IMR-90 (cell line): ENCODE data around the gene HAGH. TPM values are rescaled to one million over a fixed set of nuclear protein-coding genes. Genes with fewer than 3 reads are reported as not detected.

ENCODE experiments used
- ATAC-seq: fragments of 200-7000 bp; cut with Tn5 transposase; 2 replicates; pipeline ENCODE4 v1.9.1; 2020; ENCODE audit warnings: low read depth, mild to moderate bottlenecking, moderate library complexity
- BruUV-seq: library from RNA; stranded (reverse); fragments of 400-500 nt; replicated peaks from 2 replicates; lab custom pipeline; 2021; lab: Mats Ljungman, UMichigan
- CTCF ChIA-PET: fragments of 300-600 bp; formaldehyde crosslinking; extraction: SDS; loops from one replicate; lab custom pipeline; 2021; ENCODE audit warnings: antibody characterized with exemption; lab: Yijun Ruan, JAX
- POLR2A ChIA-PET: fragments of 300-600 bp; sonication (Branson Sonifier 250); formaldehyde crosslinking; loops from one replicate; lab custom pipeline; 2022; ENCODE audit warnings: antibody characterized with exemption; ENCODE audit not compliant: unreplicated experiment; lab: Charles Lee
- DNase-seq: peaks from one replicate; pipeline ENCODE4 v3.0.0; 2013
- H2AFZ ChIP-seq: replicated peaks from 2 replicates; pipeline ENCODE3; 2013; ENCODE audit warnings: low read length, mild to moderate bottlenecking; ENCODE audit not compliant: poor library complexity
- H2AK5ac ChIP-seq: 2 replicates; pipeline ENCODE4 v1.6.1; 2013; ENCODE audit warnings: low read depth, low read length, inconsistent platforms
- H2AK9ac ChIP-seq: replicated peaks from 2 replicates; pipeline ENCODE3; 2013; ENCODE audit warnings: mild to moderate bottlenecking, low read depth, low read length, moderate library complexity; ENCODE audit not compliant: poor library complexity
- H2BK120ac ChIP-seq: 2 replicates; pipeline ENCODE4 v1.6.1; 2013; ENCODE audit warnings: low read depth, low read length, inconsistent platforms
- H2BK15ac ChIP-seq: 3 replicates; pipeline ENCODE4 v1.6.1; 2013; ENCODE audit warnings: low read depth, low read length, inconsistent platforms
- H2BK20ac ChIP-seq: 2 replicates; pipeline ENCODE4 v1.6.1; 2013; ENCODE audit warnings: low read depth, mild to moderate bottlenecking, inconsistent platforms, low read length, moderate library complexity
- H2BK5ac ChIP-seq: 2 replicates; pipeline ENCODE4 v1.6.1; 2013; ENCODE audit warnings: mild to moderate bottlenecking, low read depth, low read length, inconsistent platforms; ENCODE audit not compliant: poor library complexity, severe bottlenecking
- H3K14ac ChIP-seq: replicated peaks from 2 replicates; pipeline ENCODE4 v1.6.1; 2013; ENCODE audit warnings: low read depth, low read length, inconsistent platforms
- H3K18ac ChIP-seq: 2 replicates; pipeline ENCODE4 v1.6.1; 2013; ENCODE audit warnings: low read depth, low read length, control low read depth
- H3K23ac ChIP-seq: 2 replicates; pipeline ENCODE4 v1.6.1; 2013; ENCODE audit warnings: low read depth, low read length, inconsistent platforms
- H3K27ac ChIP-seq: 2 replicates; pipeline ENCODE4 v1.5.1; 2013; ENCODE audit warnings: mild to moderate bottlenecking, control low read depth, low read length; ENCODE audit not compliant: insufficient read depth
- H3K27me3 ChIP-seq: 2 replicates; pipeline ENCODE4 v1.6.1; 2013; ENCODE audit warnings: low read length; ENCODE audit not compliant: control insufficient read depth, insufficient read depth
- H3K36me3 ChIP-seq: 2 replicates; pipeline ENCODE4 v1.6.1; 2013; ENCODE audit warnings: low read length, mixed read lengths; ENCODE audit not compliant: control insufficient read depth, insufficient read depth
- H3K4ac ChIP-seq: 2 replicates; pipeline ENCODE4 v1.6.1; 2013; ENCODE audit warnings: low read depth, low read length, inconsistent platforms
- H3K4me1 ChIP-seq: 2 replicates; pipeline ENCODE4 v1.6.1; 2013; ENCODE audit warnings: low read length, mixed read lengths; ENCODE audit not compliant: control insufficient read depth, insufficient read depth
- H3K4me2 ChIP-seq: 2 replicates; pipeline ENCODE4 v1.6.1; 2013; ENCODE audit warnings: low read depth, mild to moderate bottlenecking, control low read depth, low read length, moderate library complexity
- H3K4me3 ChIP-seq: 2 replicates; pipeline ENCODE4 v1.5.1; 2013; ENCODE audit warnings: low read depth, mild to moderate bottlenecking, control low read depth, low read length, moderate library complexity; ENCODE audit not compliant: insufficient read depth
- H3K56ac ChIP-seq: 2 replicates; pipeline ENCODE4 v1.6.1; 2013; ENCODE audit warnings: low read length, inconsistent platforms; ENCODE audit not compliant: insufficient read depth; ENCODE audit errors: extremely low read depth
- H3K79me1 ChIP-seq, 2 experiments: 2 replicates each; pipeline ENCODE4 v1.6.1; 2013; ENCODE audit warnings: low read length in 2 of 2, inconsistent platforms in 1 of 2, low read depth in 1 of 2
- H3K9ac ChIP-seq: 2 replicates; pipeline ENCODE4 v1.6.1; 2013; ENCODE audit warnings: low read depth, low read length, control low read depth
- H3K9me1 ChIP-seq: 2 replicates; pipeline ENCODE4 v1.6.1; 2013; ENCODE audit warnings: low read length, inconsistent platforms; ENCODE audit not compliant: insufficient read depth
- H3K9me3 ChIP-seq: 2 replicates; pipeline ENCODE4 v1.6.1; 2013; ENCODE audit warnings: low read length; ENCODE audit not compliant: control insufficient read depth, insufficient read depth
- H4K20me1 ChIP-seq: 2 replicates; pipeline ENCODE4 v1.6.1; 2013; ENCODE audit warnings: low read length, inconsistent platforms; ENCODE audit not compliant: insufficient read depth
- H4K5ac ChIP-seq: 2 replicates; pipeline ENCODE4 v1.6.1; 2013; ENCODE audit warnings: mild to moderate bottlenecking, low read depth, low read length, control low read depth
- H4K8ac ChIP-seq, 2 experiments: 2 replicates each; pipeline ENCODE4 v1.6.1; 2013; ENCODE audit warnings: low read depth in 2 of 2, low read length in 2 of 2, control low read depth in 1 of 2, inconsistent platforms in 1 of 2
- H4K91ac ChIP-seq: 2 replicates; pipeline ENCODE4 v1.6.1; 2013; ENCODE audit warnings: low read depth, low read length, inconsistent platforms; ENCODE audit not compliant: insufficient read depth
- BHLHE40 ChIP-seq: fragments of 150-350 bp; IDR thresholded peaks from 2 replicates; pipeline ENCODE4 v1.6.1; 2016; ENCODE audit warnings: mild to moderate bottlenecking, low read depth, low read length
- CEBPB ChIP-seq: IDR thresholded peaks from 2 replicates; pipeline ENCODE4 v1.6.1; 2012; ENCODE audit warnings: low read depth, low read length, improper control_type of control experiment
- CHD1 ChIP-seq: IDR thresholded peaks from 2 replicates; pipeline ENCODE4 v1.6.1; 2012; ENCODE audit warnings: low read depth, low read length, improper control_type of control experiment
- CTCF ChIP-seq: conservative IDR thresholded peaks from 2 replicates; pipeline ENCODE4 v1.5.1; 2012; ENCODE audit warnings: mild to moderate bottlenecking, low read depth, low read length, improper control_type of control experiment
- FOS ChIP-seq: fragments of 150-350 bp; IDR thresholded peaks from 2 replicates; pipeline ENCODE4 v1.6.1; 2016; ENCODE audit warnings: low read depth, low read length
- MAFK ChIP-seq: IDR thresholded peaks from 2 replicates; pipeline ENCODE4 v1.6.1; 2012; ENCODE audit warnings: low read depth, low read length, improper control_type of control experiment
- MXI1 ChIP-seq: IDR thresholded peaks from 2 replicates; pipeline ENCODE4 v1.6.1; 2012; ENCODE audit warnings: low read depth, mild to moderate bottlenecking, low read length, moderate library complexity, borderline replicate concordance
- NFE2L2 ChIP-seq: fragments of 150-350 bp; IDR thresholded peaks from 2 replicates; pipeline ENCODE4 v1.6.1; 2016; ENCODE audit warnings: low read depth, mild to moderate bottlenecking, low read length
- POLR2A ChIP-seq: IDR thresholded peaks from 2 replicates; pipeline ENCODE4 v1.6.1; 2012; ENCODE audit warnings: mild to moderate bottlenecking, low read depth, low read length
- RAD21 ChIP-seq: IDR thresholded peaks from 2 replicates; pipeline ENCODE4 v1.6.1; 2012; ENCODE audit warnings: low read length, improper control_type of control experiment
- RCOR1 ChIP-seq: IDR thresholded peaks from 2 replicates; pipeline ENCODE4 v1.6.1; 2012; ENCODE audit warnings: mild to moderate bottlenecking, low read length, improper control_type of control experiment; ENCODE audit not compliant: insufficient replicate concordance
- RFX5 ChIP-seq: IDR thresholded peaks from 2 replicates; pipeline ENCODE4 v1.8.0; 2012; ENCODE audit warnings: low read depth, mild to moderate bottlenecking, low read length, moderate library complexity
- SMC3 ChIP-seq: fragments of 150-350 bp; IDR thresholded peaks from 2 replicates; pipeline ENCODE4 v1.6.1; 2016; ENCODE audit warnings: low read depth, mild to moderate bottlenecking, antibody characterized with exemption, low read length, moderate library complexity
- WGBS, 2 experiments: methylation state at CpG; one replicate each; pipeline versions ENCODE4 v1.1.5 to v1.1.7; 2013; ENCODE audit warnings: missing lambda C conversion rate in 2 of 2; ENCODE audit not compliant: insufficient read length in 1 of 2; ENCODE audit errors: extremely low coverage in 2 of 2; 5-methylcytosine and 5-hydroxymethylcytosine counted together
- dilution Hi-C: fragments of 300-500 bp; cut with HindIII; formaldehyde crosslinking; loops from one replicate; pipeline ENCODE4 v1.14.3; 2018; ENCODE audit warnings: low sequenced_read_pairs; ENCODE audit not compliant: unreplicated experiment
- in situ Hi-C: fragments of 300-500 bp; cut with MboI; formaldehyde crosslinking; loops from 3 replicates; pipeline ENCODE4 v1.14.3; 2019; ENCODE audit warnings: low sequenced_read_pairs, inconsistent platforms, mixed read lengths
- intact Hi-C: fragments of 100-400 bp; cut with micrococcal nuclease; formaldehyde crosslinking; loops from 2 replicates; pipeline ENCODE4 v1.10.0; 2022
- polyA plus RNA-seq, 3 experiments: library from polyadenylated mRNA; depleted of rRNA; stranded (reverse); fragments of >200 nt; gene quantifications; 2 replicates each; pipeline ENCODE4 v1.2.3, GENCODE V29; 2012; ENCODE audit warnings: low replicate concordance in 1 of 3
- total RNA-seq: library from RNA; depleted of rRNA; stranded (reverse); fragments of >200 nt; gene quantifications from 2 replicates; pipeline ENCODE4 v1.2.3, GENCODE V29; 2012
- TF ChIP-seq, protein P1 (sequence below): fragments of 150-350 bp; IDR thresholded peaks from 2 replicates; pipeline ENCODE4 v1.6.1; 2017; ENCODE audit warnings: mild to moderate bottlenecking, antibody characterized with exemption, low read length, low read depth
- TF ChIP-seq, protein P2 (sequence below): fragments of 150-350 bp; IDR thresholded peaks from 2 replicates; pipeline ENCODE4 v1.6.1; 2016; ENCODE audit warnings: low read depth, mild to moderate bottlenecking, low read length, moderate library complexity, borderline replicate concordance

Gene HAGH
- total and polyA plus RNA-seq, 2 of the 4 experiments (the other 2 are of a cell fraction) = 30.8 to 52.2 TPM

DNA sequence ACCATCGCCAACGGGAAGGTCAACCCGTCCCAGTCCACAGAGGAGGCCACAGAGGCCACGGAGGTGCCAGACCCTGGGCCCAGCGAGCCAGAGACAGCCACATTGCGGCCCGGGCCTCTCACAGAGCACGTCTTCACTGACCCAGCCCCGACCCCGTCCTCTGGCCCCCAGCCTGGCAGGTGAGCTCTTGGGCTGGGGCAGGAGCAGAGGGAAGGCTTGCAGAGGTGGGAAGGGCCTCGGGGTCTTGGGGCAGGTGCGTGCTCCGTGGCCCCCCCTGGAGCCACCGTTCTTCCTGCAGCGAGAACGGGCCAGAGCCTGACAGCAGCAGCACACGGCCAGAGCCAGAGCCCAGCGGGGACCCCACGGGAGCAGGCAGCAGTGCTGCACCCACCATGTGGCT is 60.4 kb downstream of the HAGH start:
- H3K27ac ChIP-seq = no peak overlapping the region
- ChIA-PET POLR2A (no interaction called here), CTCF (no interaction called here)
- peaks cover 68% of the 10 kb centered on the region for H3K36me3 ChIP-seq
- no peak overlapping the region for H3K56ac ChIP-seq
- 96% methylated on average over 5 of the region's 19 CpGs; no CpG with 5 or more reads in 1 of the 2 experiments for WGBS, 2 experiments
- no peak overlapping the region for H3K23ac ChIP-seq
- no peak overlapping the region for H4K5ac ChIP-seq
- no peak overlapping the region for H2AFZ ChIP-seq
- no peak overlapping the region for H4K8ac ChIP-seq
- H3K9me1 ChIP-seq = no peaks in the 10 kb centered on the region
- no peak overlapping the region for H3K4ac ChIP-seq
- in situ Hi-C loops (no loop called here), dilution Hi-C loops (no loop called here), intact Hi-C loops (no loop called here)
- no peaks in the 10 kb centered on the region for H3K9me3 ChIP-seq
- peaks cover 17% of the 10 kb centered on the region for H4K20me1 ChIP-seq
- no TSS peak for BruUV-seq
- no peak overlapping the region for H3K14ac ChIP-seq
- H2AK9ac ChIP-seq = no peak overlapping the region
- H2AK5ac ChIP-seq = no peak overlapping the region
- no peak overlapping the region for H2BK20ac ChIP-seq
- ATAC-seq (no peak), DNase-seq (no peak)
- H3K4me3 ChIP-seq = no peak overlapping the region
- no peak overlapping the region for H2BK15ac ChIP-seq
- H4K91ac ChIP-seq = no peak overlapping the region
- H3K27me3 ChIP-seq = no peaks in the 10 kb centered on the region
- H2BK5ac ChIP-seq = no peak overlapping the region
- peaks cover 0 to 15% of the 10 kb centered on the region in 2 experiments; a peak in 1 of 4 replicates for H3K79me1 ChIP-seq
- no peak overlapping the region for H3K9ac ChIP-seq
- H3K4me1 ChIP-seq = no peaks in the 10 kb centered on the region
- no peak overlapping the region for H2BK120ac ChIP-seq
- TF ChIP-seq RAD21 (no peak), FOS (no peak), RCOR1 (no peak), CEBPB (no peak), MXI1 (no peak), CTCF (no peak), SMC3 (no peak), POLR2A (no peak), BHLHE40 (no peak), NFE2L2 (no peak), RFX5 (no peak), MAFK (no peak), CHD1 (no peak)
- TF ChIP-seq, protein P1, sequence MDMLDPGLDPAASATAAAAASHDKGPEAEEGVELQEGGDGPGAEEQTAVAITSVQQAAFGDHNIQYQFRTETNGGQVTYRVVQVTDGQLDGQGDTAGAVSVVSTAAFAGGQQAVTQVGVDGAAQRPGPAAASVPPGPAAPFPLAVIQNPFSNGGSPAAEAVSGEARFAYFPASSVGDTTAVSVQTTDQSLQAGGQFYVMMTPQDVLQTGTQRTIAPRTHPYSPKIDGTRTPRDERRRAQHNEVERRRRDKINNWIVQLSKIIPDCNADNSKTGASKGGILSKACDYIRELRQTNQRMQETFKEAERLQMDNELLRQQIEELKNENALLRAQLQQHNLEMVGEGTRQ = no peak
- TF ChIP-seq, protein P2, sequence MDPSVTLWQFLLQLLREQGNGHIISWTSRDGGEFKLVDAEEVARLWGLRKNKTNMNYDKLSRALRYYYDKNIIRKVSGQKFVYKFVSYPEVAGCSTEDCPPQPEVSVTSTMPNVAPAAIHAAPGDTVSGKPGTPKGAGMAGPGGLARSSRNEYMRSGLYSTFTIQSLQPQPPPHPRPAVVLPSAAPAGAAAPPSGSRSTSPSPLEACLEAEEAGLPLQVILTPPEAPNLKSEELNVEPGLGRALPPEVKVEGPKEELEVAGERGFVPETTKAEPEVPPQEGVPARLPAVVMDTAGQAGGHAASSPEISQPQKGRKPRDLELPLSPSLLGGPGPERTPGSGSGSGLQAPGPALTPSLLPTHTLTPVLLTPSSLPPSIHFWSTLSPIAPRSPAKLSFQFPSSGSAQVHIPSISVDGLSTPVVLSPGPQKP = no peak
- H3K18ac ChIP-seq = no peak overlapping the region
- H3K4me2 ChIP-seq = no peak overlapping the region
